IPS-NIHi11 (cell line): ENCODE measurements around the gene TPD52L1.
A peak's percentile ranks its signal among the peaks of the same experiment; 100 is the strongest.
"Not testable (repeated sequence)": the region's sequence is repeated elsewhere in the genome, so short reads cannot be mapped to it uniquely, and the experiment has no call there.

ENCODE experiments used
- DNase-seq: peaks from one replicate; pipeline ENCODE4 v3.0.0; 2012; ENCODE audit warnings: mixed read lengths, low spot score

The TPD52L1 gene

DNA sequence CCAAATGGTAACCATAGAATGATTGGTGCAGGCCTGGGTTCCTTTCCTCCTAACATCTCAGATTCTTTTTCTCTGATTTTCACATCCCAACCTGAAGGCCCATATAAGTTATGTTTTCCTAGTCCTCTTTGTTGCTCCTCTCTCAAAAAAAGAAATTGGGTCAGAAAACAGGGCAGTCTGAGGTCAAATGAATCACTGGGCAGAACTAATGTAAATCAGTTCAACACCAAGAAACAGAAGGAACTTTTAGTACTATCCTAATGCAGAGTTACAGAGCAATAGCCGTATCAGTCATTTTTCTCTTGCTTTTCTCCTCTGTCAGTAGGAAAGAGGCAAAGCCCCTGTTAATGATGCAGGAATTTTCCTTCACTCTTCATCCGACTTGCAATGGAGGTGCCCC, 11.0 kb upstream of the TPD52L1 start:
- no peak for DNase-seq

DNA sequence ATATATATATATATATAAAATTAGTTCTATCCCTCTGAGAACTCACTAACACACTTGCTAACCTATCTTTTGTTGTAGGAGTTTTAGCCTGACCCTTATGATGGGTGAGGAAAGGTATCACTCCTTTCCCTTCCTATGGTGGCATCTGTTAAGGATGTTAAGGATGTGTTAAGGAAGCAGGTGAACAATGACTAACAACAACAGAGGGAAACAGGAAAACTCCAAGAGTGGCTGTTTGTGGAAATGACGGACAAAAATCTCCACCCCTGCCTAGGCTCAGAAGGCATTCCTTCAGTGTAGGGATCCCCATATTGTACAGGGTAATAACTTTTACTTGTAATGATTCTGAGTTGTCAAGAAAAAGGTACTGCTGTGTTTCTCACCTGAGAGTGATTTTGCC, 8.8 kb upstream of the TPD52L1 start:
- DNase-seq, result no peak

DNA sequence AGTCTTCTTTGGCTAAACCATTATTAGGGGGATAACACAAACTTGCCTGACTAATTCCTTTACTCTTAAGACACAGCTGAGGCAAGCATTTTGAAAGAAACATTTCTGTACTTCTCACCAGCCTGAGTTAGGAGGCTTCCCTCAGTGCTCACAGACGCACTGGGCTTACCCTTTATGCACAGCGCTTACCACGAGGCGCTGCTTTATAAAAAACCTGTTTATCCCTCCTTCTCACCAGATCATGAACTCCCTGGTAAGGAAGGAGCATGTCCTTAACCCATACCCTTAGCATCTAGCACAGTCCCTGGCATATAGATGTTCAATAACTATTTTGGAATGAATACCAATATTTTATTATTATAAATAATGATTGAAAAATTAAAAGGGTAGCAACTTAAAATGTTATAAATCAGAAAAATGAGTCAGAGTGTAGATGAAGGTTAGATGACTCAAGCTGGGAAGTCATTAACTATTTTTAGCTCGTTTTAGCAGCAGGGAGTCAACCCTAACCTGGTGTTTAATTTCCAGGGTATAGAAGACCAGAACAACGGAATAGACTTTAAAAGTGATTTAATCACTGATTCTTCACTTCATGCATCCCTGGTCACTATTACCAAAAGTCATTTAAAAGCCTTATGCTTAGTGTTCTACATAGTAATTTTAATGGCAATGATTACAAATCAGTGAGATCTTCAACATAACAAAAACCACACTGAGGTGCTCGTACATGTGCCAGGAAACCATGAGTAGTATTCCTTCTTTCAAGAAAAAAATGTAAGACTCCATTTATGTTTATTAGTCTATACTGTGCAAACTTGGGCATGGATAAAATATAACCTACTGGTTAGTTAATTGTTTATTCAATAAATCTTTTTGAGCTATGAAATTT, 4.1 kb upstream of the TPD52L1 start:
- DNase-seq, result no peak

DNA sequence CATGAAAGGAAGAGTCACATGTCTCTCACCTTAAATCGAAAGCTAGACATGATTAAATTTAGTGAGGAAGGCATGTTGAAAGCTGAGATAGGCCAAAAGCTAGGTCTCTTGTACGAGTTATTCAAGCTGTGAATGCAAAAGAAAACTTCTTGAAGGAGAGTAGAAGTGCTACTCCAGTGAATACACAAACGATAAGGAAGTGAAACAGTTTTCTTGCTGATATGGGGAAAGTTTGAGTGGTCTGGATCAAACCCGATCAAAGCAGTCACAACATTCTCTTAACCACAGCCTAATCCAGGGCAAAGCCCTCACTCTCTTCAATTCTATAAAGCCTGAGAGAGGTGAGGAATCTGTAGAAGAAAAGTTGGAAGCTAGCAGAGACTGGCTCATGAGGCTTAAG, 1.9 kb upstream of the TPD52L1 start:
- DNase-seq, result no peak

DNA sequence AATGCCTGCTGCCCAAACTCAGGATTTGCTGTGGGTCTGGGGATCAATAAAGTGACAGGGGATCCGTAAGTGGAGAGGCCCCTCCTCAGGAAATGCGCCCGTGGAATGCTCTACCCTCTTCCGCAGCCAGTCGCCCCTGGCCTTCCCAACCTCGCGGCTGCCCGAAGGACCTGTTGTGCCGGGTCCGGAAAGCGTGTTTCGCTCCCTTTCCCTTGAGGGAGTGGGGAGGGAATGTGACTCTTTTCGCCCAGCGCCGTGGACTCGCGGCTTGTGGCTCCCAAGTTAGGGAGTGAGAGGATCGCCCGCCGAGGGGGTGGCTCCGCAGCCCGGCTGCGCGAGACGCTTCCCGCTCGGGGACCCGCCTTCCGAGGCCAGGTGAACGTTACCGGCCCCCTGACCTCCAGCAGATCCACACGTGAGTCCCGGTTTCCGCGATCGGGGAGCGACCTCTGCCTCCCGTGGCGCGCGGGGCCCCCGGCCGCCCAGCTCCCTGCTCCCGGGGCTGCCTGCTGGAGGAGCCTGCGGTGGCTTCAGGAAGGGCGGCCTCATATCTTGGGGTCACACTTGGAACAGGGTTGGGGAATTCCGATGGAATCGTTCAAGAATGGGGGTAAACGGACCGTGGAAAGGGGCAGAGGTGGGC, 666 bp downstream of the TPD52L1 start:
- peak; percentile 47 for DNase-seq

DNA sequence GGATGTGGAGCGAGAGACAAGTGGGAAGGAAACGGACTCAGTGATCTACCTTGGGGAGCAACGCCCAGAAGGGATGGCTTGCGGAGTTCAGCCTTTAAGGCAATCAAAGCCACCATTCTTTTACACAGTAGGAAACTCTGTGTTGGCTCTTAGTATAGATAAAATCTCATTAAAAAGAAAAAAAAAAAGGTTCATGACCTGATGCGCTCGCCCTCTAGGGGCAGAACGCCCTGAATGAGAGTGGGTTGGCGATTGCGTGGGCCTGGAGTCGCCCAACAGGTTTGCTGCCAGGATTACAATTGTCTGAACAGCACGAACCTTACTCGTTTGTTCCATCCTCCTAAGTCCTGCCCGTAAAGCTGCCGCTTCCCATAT, 1.2 kb downstream of the TPD52L1 start:
- DNase-seq, result peak; percentile 75

DNA sequence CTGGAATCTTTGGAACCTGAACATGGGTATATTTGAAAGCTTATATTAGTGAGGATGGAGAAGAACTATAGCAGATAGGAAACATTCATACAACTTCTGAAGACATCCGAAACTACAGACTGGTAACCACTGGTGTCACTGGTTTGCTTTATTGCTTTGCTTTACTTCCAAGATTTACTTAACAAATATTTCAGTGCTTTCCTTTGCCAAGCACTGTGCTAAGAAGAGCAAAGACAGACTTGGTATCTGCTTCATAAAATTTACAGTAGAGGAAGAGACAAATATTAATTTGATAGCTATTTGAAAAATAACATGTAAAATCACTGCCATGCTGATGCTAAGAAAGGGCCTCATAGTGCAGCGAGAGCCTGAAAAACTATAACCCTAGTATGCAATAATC, 1.8 kb downstream of the TPD52L1 start:
- no peak for DNase-seq

DNA sequence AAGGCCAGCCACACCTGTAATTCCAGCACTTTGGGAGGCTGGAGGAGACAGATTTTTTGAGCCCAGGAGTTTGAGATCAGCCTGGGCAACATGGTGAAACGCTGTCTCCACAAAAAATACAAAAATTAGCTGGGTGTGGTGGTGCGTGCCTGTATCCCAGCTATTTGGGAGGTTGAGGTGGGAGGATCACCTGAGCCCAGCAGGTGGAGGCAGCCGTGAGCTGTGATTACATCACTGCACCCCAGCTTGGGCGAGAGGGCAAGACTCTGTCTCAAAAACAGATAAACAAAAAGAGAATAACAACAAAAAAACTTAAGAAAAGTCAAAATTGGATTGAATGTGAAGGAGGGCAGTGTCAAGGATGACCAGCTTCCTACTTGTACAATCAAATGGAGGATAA, 2.9 kb downstream of the TPD52L1 start:
- no peak for DNase-seq

DNA sequence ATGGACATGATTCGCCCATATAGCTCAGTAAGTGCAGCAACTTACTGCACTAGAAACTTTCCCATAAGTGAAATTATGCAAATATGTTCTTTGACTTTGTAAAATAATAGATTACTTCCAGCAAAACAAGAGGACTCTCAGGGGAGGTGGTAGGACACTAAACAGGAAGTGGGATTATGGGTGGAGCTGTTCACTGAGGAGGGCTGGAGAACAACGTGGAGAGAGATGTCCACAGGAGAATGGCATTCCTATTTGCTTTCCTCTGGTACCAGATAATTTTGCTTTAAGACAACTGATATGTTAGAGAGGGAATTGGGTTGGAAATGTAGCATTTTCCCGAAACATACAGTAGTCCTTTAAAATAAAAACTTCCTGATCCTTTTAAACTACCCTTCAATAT, 3.7 kb downstream of the TPD52L1 start:
- DNase-seq, result no peak

DNA sequence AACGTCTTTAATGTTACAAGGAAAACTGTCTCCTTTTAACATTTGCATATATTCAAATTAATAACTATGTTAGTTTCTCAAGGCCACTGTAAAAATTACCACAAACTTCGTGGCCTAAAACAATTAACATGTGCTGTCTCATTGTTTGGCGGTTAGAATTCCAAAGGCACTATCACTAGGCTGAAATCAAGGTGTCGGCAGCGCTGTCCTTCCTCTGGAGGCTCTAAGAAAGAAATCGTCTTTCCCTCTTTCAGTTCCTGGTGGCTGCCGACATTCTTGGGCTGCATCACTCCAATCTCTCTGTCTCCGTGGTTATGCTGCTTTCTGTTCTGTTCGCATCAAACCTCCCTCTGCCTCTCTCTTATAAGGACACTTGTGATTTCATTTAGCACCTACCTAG, 4.2 kb downstream of the TPD52L1 start:
- DNase-seq, result no peak

DNA sequence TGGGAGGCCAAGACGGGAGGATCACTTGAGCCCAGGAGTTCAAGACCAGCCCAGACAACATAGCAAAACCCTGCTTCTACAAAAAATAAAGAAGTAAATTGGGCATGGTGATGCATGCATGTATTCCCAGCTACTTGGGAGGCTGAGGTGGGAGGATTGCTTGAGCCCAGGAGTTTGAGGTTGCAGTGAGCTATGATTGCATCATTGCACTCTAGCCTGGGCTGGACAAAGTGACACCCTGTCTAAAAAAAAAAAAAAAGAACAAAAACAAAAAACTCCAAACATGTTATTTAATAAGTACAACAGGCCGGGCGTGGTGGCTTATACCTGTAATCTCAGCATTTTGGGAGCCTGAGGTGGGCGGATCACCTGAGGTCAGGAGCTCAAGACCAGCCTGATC, 9.8 kb downstream of the TPD52L1 start:
- not testable (repeated sequence) for DNase-seq

DNA sequence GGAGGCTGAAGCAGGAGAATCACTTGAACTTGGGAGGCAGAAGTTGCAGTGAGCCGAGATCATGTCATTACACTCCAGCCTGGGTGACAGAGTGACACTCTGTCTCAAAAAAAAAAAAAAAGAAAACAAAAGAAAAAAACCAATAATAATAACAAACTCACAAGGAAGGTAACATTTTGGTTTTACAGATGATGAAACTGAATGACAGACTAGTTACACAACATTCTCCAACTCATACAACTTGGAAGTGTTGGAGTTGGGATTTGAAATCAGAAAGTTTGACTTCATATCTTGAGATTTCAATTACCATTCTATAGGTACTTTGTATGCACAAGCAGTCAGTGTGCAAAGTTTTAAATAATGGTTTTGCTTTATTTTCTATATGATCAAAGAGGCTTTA, 10.2 kb downstream of the TPD52L1 start:
- no peak for DNase-seq

DNA sequence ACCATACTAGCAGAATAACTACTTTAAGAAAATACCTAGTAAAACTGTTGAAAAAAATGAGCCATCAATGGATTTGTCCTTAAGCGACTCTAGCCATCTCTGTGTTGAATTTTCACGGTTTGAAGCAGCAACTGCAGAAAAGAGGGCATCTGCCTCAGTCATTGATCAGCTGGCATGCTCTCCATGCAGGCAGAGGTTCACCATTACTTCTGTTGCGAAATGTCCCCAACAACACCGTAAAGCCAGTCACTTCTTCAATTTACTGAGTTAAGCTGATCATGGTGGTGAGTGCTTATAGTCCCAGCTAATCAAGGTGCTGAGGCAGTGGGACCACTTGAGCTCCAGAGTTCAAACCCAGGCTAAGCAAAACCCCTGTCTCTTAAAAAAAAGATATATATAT, 11.1 kb downstream of the TPD52L1 start:
- DNase-seq, result no peak

DNA sequence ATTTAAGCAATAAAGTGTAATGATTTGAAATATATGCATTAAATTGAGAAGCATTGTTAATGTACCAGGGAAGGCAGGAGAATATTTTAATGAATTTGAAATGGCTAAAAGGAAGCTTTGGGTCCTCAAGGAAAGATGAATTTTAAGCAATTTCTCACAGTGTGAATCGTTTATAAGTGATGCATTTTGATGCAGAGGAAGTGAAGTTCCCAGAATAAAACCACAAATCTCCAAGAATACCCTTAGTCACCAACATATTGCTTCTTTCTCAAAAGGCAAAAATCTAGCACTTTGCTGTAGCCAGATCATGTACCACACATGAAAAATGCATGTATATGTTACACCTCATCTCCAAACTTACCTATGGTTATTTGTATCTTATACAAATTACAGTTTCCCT, 11.7 kb downstream of the TPD52L1 start:
- no peak for DNase-seq

DNA sequence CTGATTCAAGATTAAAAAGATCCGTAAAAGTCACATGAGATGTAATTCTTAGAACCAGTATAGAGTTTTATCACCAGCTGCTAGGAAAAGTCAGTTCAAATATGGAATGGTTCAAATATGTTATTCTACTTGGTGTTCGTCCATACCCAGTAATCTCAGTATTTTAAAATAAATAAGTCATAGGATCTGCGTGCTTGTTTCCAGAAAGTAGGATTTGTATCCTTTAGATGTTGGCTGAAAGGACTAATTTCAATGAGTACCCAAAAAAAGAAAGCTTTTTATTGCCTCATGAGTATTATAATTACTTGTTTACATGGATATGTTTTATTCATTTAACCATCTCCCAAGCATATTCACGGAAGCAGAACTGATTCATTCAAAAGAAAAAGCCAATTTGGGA, 12.2 kb downstream of the TPD52L1 start:
- no peak for DNase-seq

DNA sequence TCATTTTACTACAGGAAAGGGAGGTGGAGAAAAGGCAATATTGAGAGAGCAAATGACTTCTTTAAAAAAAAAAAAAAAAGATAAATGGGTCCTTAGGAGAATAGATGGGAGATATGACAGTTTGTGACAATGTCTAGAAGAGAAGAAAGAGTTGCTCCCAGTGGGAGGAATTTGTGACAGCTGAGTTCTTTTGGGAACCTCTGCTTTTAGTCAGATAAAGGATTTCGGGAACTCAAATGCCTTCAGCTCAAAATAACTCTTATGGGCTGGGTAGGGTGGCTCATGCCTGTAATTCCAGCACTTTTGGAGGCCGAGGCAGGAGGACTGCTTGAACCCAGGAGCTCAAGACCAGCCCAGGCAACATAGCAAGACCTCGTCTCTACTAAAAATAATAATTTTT, 13.1 kb downstream of the TPD52L1 start:
- DNase-seq, result no peak

DNA sequence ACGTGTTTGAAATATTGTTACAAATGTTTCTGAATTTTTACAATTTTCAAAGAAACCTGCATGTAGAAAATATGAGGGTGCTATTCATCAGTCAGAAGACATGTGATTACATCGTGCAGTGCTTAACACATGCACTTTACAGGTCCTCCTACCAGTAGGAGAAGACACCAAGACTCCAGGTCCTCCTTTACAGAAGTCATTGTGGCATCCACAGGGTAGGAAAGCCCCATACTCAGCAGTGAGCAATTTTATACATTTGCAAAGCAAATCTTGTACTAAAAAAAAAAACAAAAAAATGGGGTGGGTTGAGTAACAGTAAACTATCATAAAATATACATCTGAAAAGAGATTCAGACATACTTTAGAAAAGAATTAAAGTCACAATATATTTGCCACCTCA, 14.0 kb downstream of the TPD52L1 start:
- no peak for DNase-seq

DNA sequence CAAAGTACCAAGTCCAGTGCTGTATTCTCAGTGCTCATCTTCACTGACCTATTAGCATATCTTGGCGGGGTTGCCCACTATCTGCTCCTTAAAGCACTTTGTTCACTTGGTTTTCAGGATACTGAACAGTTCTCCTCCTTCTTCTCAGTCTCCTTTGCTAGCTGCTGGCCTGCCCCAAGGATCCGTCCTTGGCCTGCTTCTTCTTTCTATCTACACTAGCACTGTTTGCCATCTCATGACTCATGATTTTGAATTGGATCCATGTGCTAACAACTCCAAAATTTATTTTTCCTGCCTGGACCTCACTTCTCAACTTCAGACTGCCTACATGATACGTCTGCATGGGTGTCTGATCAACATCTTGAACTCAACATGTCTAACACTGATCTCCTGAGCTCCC, 15.5 kb downstream of the TPD52L1 start:
- DNase-seq, result no peak

DNA sequence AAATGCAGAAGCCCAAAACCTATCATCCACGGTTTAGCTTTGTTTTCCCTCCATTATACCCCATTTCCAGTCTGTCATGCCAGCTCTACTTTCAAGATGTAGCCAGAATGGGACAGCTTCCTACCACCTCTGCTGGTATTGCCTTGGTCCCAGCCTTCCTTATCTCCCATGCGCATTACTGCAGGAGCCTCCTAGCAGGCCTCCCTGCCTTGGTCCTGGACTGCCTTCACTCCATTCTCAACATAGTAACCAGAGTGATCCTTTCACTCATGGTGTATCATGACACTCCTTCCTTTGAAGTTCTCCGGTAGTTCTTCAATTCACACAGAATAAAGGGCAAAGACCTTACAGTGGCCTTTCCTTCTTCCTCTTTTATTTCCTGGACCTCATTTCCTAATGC, 15.9 kb downstream of the TPD52L1 start:
- DNase-seq, result no peak

DNA sequence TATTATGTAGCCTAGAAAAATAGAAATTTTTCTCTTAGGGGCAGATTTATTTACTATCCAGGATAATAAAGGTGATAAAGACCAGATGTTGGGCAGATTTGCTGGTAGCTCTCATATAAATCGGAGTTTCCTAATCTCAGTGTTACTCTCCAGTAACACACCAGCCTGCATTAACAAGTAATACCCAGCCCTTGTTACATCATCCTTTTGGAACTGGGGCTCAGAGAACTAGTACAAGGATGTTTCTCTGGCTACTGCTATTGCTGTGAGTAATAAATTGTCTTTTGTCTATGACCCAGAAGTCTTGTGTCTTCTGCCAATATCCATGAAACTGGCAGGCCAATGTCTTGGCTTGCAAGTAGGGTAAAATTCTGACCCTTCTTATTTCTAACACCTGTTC, 16.8 kb downstream of the TPD52L1 start:
- DNase-seq, result no peak

DNA sequence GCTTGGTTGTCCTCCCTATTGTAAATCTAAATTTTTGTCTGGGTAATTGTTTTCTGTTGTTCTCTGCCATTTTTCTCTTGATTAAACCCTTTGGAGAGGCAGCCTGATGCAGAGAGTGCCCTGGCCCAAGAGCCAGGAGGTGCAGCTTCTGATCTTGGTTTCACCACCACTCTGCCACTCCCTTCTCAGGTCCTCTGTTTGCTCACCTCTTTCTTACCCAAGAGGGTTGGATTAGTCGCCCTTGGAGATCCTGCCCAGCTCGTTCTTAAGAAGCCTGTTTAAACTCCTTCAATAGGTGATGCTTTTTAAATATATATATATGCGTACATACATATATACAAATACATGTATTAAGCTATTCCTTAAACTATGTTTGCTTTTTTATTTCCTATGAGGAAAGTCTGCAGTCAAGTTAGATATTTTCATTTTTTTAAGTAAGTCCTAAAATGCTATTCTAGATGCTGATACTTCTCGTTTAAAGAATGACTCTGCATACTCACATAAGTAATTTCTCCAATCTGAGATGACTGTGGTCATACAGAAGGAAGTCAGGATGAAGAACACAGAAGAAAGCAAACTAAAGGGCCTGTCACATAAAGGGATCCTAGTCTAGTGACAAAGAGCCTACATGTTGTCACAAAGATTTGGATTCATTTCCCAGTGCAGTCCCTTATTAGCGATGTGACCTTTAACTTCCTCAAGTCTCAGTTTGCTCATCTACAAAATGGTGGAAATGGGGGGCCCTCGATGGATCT, 19.9 kb downstream of the TPD52L1 start:
- DNase-seq, result no peak

DNA sequence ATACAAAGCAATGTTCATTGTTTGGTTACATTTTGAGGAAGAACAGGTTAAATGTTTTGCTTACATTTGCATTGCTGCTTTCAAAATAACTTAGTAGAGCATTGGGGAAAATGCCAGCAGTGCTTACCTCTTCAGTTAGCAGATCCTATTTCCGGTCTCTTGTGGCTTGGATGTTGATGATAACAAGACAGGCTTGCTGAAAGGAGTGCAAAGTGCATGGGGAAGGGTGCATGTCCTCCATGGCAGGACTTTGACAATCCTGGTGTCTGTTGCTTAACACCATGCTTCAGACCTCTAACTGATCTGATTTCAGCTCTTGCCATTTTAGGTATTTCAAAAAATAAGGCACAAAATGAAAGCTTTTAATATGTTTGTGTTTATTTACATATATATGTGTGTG, 21.1 kb downstream of the TPD52L1 start:
- no peak for DNase-seq

DNA sequence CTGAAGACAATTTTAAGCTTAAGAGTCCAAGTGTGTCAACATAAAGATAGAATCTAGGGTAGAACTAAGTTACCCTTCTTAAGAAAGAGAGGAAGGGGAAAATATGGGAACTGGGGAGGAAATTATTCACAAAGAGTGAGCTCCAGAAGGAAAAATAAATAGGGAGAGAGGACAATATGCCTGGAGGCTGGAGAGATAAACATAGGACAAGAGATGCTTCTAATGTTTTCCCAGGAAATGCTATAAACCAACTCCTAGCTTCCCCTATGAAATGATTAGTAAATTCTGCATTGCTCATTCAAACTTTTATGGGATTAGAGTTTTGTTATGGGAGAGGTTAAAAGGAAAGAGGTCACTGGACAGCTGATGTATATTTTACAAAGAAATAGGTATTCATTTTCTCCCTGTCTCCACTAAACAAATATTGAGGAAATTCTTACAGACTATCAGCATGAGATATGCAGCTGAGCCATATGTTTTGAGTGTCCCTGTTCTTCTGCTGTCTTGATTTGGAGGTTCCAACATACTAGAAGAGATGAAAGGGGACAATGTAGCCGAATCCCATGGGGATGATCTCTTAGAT, 22.0 kb downstream of the TPD52L1 start:
- DNase-seq, result no peak
